Chondrocyte (in vitro differentiated cells): ENCODE results near the gene B3GNT8. TPM values are rescaled to one million over a fixed set of nuclear protein-coding genes. Genes with fewer than 3 reads are reported as not detected.

Source experiments
- DNase-seq: peaks from one replicate; pipeline ENCODE4 v3.0.0; 2021; ENCODE audit warnings: mixed read lengths, low spot score
- H3K27ac Mint-ChIP-seq: one replicate; pipeline ENCODE4 v1.8.0; 2021; ENCODE audit warnings: mild to moderate bottlenecking, moderate library complexity, mixed read lengths; ENCODE audit not compliant: unreplicated experiment
- H3K27me3 Mint-ChIP-seq: 2 replicates; pipeline ENCODE4 v1.8.0; 2021; ENCODE audit warnings: low read depth, mixed read lengths
- H3K36me3 Mint-ChIP-seq: 2 replicates; pipeline ENCODE4 v1.8.0; 2021; ENCODE audit warnings: low read depth, mixed read lengths
- H3K4me1 Mint-ChIP-seq: 2 replicates; pipeline ENCODE4 v1.8.0; 2021; ENCODE audit warnings: low read depth, mild to moderate bottlenecking, mixed read lengths
- H3K4me3 Mint-ChIP-seq: one replicate; pipeline ENCODE4 v1.8.0; 2021; ENCODE audit warnings: mild to moderate bottlenecking, moderate library complexity, mixed read lengths; ENCODE audit not compliant: unreplicated experiment
- H3K9me3 Mint-ChIP-seq: 2 replicates; pipeline ENCODE4 v1.8.0; 2021; ENCODE audit warnings: low read depth, mixed read lengths
- CTCF ChIP-seq: fragments of 200-600 bp; sonication (generic); IDR thresholded peaks from 2 replicates; pipeline ENCODE4 v1.5.0; 2021; ENCODE audit warnings: antibody characterized with exemption, mild to moderate bottlenecking, moderate library complexity
- total RNA-seq: library from RNA; stranded (reverse); gene quantifications from 3 replicates; pipeline ENCODE4 v1.2.1, GENCODE V29; 2021

B3GNT8 gene
- total RNA-seq, 1 donor from 2014 or later = 0.70 TPM

- Mint-ChIP-seq H3K9me3 (no peaks in the 10 kb centered on the region), H3K36me3 (peaks cover 3% of the 10 kb centered on the region), H3K4me3 (no peak overlapping the region), H3K27ac (no peak overlapping the region), H3K27me3 (no peaks in the 10 kb centered on the region), H3K4me1 (peaks cover 10% of the 10 kb centered on the region)
- no peak for DNase-seq
- no peak for TF ChIP-seq CTCF
Observed at GRCh38 chr19:41408256-41408655, 18.9 kb downstream of the B3GNT8 start.

- Mint-ChIP-seq H3K4me1 (peaks cover 10% of the 10 kb centered on the region), H3K9me3 (no peaks in the 10 kb centered on the region), H3K36me3 (peaks cover 3% of the 10 kb centered on the region), H3K4me3 (no peak overlapping the region), H3K27me3 (no peaks in the 10 kb centered on the region), H3K27ac (no peak overlapping the region)
- TF ChIP-seq CTCF = no peak
- no peak for DNase-seq
Observed at GRCh38 chr19:41407271-41407670, 19.9 kb downstream of the B3GNT8 start.

- TF ChIP-seq CTCF = no peak
- no peaks in the 10 kb centered on the region for H3K36me3 Mint-ChIP-seq
- H3K27ac Mint-ChIP-seq = no peak overlapping the region
- no peaks in the 10 kb centered on the region for H3K9me3 Mint-ChIP-seq
- H3K4me3 Mint-ChIP-seq = no peak overlapping the region
- peaks cover 10% of the 10 kb centered on the region for H3K4me1 Mint-ChIP-seq
- H3K27me3 Mint-ChIP-seq = no peaks in the 10 kb centered on the region
- DNase-seq = no peak
Observed at GRCh38 chr19:41405776-41406175, 21.4 kb downstream of the B3GNT8 start.

DNA sequence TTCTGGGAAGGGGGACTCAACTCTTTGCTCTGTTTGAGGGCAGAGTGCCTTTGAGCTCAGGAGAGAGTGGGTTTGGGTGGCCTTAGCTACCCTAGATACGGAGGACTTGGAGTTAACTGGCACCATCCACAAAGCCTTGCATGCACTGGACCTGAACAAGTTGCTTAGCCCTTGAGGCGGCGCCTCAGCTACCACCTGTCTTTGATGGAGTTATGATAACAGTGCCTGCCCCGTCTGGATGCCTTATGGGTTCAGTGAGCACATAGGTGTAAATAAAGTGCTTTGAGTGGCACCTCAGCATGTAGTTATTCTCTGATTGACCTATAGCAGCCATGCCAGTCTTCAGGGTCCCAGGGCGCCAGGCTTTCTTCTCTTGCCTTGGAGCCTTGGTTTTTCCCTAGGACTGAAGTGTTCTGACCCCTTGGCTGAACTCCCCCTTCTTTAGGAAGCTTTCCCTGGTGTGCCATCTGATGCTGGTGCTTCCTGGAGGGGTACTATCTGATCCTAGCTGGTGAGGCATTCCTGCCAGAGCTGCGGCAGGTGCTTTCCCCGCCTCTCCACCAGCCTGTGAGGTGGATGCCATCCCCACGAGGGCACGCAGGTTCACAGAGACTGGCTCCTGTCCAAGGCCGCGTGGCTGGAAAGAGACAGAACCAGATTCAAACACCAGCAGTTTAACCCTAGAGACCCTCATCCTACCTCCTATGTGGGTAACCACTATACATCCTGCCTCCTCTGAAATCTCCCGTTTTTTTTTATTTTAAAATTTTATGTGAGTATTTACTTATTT, 23.8 kb downstream of the B3GNT8 start:
- DNase-seq = no peak
- Mint-ChIP-seq H3K36me3 (no peaks in the 10 kb centered on the region), H3K4me3 (no peak overlapping the region), H3K4me1 (peaks cover 15% of the 10 kb centered on the region), H3K27ac (no peak overlapping the region), H3K9me3 (no peaks in the 10 kb centered on the region), H3K27me3 (no peaks in the 10 kb centered on the region)
- TF ChIP-seq CTCF = no peak

DNA sequence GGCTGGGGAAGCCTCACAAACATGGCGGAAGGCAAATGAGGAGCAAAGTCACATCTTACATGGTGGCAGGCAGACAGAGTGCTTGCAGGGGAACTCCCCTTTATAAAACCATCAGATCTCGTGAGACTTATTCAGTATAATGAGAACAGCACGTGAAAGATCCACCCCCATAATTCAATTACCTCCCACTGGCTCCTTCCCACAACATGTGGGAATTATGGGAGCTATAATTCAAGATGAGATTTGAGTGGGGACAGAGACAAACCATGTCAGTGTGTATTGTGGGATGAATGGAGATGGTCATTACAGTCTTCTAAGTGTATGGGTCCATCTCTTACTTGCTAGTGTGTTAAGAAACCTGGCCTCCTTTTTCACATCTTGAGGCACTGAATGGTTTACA, 25.2 kb downstream of the B3GNT8 start:
- peaks cover 21% of the 10 kb centered on the region for H3K4me1 Mint-ChIP-seq

More for the DNA sequence above, 25.2 kb downstream of the B3GNT8 start:
- Mint-ChIP-seq H3K9me3 (no peaks in the 10 kb centered on the region), H3K27me3 (no peaks in the 10 kb centered on the region), H3K4me3 (no peak overlapping the region), H3K36me3 (no peaks in the 10 kb centered on the region), H3K27ac (no peak overlapping the region)
- DNase-seq = no peak
- TF ChIP-seq CTCF = no peak
